ENCODE results near the gene TTYH3. TPM values are rescaled to one million over a fixed set of nuclear protein-coding genes. Genes with fewer than 3 reads are reported as not detected.

Gene TTYH3
- total RNA-seq, 4 donors from 2014 or later, result 16.7 to 23.8 (median 21.4) TPM

DNA sequence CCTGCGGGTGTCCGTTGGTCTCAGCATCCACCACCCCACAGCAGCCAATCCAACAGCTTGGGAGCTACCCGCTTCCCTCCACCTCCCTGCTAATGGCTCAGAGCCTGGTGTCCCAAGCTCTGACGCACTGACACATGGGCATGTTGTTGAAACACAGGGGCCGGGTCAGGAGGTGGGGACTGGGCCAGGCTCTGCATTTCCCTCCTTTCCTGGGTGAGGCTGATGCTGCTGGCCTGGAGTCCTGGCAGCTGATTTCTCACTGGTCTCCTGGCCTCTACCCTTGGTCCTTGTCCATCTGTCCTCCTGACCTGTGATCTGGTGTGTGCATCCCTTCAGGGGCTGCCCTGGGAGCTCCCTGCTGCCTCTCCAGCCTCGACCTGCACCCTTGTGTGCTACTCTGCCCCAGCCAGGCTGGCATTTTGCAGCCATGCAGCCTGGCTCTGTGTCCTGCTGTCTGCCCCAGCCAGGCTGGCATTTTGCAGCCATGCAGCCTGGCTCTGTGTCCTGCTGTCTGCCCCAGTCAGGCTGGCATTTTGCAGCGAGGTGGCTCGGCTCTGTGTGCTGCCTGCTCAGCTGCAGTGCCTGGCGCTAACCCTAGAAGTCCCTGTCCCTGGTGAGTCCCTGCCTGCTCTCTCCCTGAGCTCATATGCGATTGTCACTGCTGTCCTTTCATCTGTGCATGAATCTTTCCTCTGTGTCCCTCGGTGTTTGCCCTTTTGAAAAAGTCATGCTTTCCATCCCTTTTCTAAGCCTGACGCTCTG lies 70.2 kb downstream of the TTYH3 start:
- Histone ChIP-seq H3K36me3 (no peaks in the 10 kb centered on the region), H3K4me3 (replicated peaks in 1 of 3) (no peak overlapping the region), H3K27ac (no peak overlapping the region), H3K4me1 (no peaks in the 10 kb centered on the region), H3K27me3 (no peaks in the 10 kb centered on the region), H3K9me3 (no peaks in the 10 kb centered on the region)
- no peak for TF ChIP-seq CTCF (IDR thresholded peaks at IDR 0.05)
- no peak for TF ChIP-seq POLR2A (IDR thresholded peaks at IDR 0.05)
- DNase-seq, result no peak
- intact Hi-C loops (cut with DNase I), result no loop called here
- WGBS, 2 donors, result 79 to 85% methylated on average over 9 to 12 of the region's 12 CpGs

- H3K9me3 ChIP-seq, result no peaks in the 10 kb centered on the region
- no peak for DNase-seq
- 88 to 92% methylated on average over 5 to 19 of the region's 22 CpGs for WGBS, 2 donors
These were observed 70.8 kb downstream of the TTYH3 start for GRCh38 chr7:2702594-2702957.

GRCh38 chr7:2705371-2706096 lies 73.7 kb downstream of the TTYH3 start:
- Histone ChIP-seq H3K27me3 (no peaks in the 10 kb centered on the region), H3K36me3 (no peaks in the 10 kb centered on the region), H3K27ac (no peak overlapping the region), H3K9me3 (no peaks in the 10 kb centered on the region), H3K4me1 (no peaks in the 10 kb centered on the region), H3K4me3 (replicated peaks in 1 of 3) (no peak overlapping the region)
- TF ChIP-seq POLR2A (IDR thresholded peaks at IDR 0.05) (no peak), CTCF (IDR thresholded peaks at IDR 0.05) (no peak)
- intact Hi-C loops (cut with DNase I), result no loop called here
- no peak for DNase-seq
- 83 to 92% methylated on average over 14 of the region's 14 CpGs for WGBS, 2 donors

More at GRCh38 chr7:2702594-2702957, 70.8 kb downstream of the TTYH3 start:
- no peak overlapping the region for H3K27ac ChIP-seq
- no peaks in the 10 kb centered on the region for H3K27me3 ChIP-seq
- intact Hi-C loops (cut with DNase I), result no loop called here
- no peaks in the 10 kb centered on the region for H3K36me3 ChIP-seq
- H3K4me3 ChIP-seq (replicated peaks in 1 of 3), result no peak overlapping the region
- no peaks in the 10 kb centered on the region for H3K4me1 ChIP-seq
- TF ChIP-seq CTCF (IDR thresholded peaks at IDR 0.05) (no peak), POLR2A (IDR thresholded peaks at IDR 0.05) (no peak)

- Histone ChIP-seq H3K27me3 (no peaks in the 10 kb centered on the region), H3K4me1 (peaks cover 0 to 3% of the 10 kb centered on the region in 2 donors), H3K27ac (no peak overlapping the region), H3K36me3 (no peaks in the 10 kb centered on the region), H3K4me3 (replicated peaks in 1 of 3) (no peak overlapping the region), H3K9me3 (no peaks in the 10 kb centered on the region)
- DNase-seq, result no peak
- no peak for TF ChIP-seq POLR2A (IDR thresholded peaks at IDR 0.05)
- TF ChIP-seq CTCF (IDR thresholded peaks at IDR 0.05), result no peak
- intact Hi-C loops (cut with DNase I), result no loop called here
- 76 to 77% methylated on average over 6 of the region's 6 CpGs for WGBS, 2 donors
These were observed 74.9 kb downstream of the TTYH3 start for GRCh38 chr7:2706685-2707126.

DNA sequence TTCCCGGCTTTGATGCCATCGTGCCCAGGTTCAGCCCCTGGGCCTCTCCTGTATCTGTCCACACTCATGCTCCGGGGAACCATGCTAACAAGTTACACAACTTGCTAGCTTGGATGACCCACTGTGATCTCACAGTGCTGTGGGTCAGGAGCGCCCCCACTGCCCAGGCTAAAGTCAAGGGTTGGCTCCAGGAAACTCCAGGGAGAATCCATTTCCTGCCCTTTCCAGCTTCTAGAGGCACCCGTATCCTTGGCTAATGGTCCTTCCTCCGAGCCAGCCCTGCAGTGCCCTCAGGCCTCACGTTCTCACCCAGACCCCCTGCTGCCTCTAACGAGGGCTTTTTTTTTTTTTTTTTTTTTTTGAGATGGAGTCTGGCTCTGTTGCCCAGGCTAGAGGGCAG lies 75.7 kb downstream of the TTYH3 start:
- peaks cover 0 to 7% of the 10 kb centered on the region in 2 donors for H3K4me1 ChIP-seq
- DNase-seq, result no peak
- H3K27me3 ChIP-seq, result no peaks in the 10 kb centered on the region
- no peak overlapping the region for H3K27ac ChIP-seq
- H3K9me3 ChIP-seq, result no peaks in the 10 kb centered on the region
- 76% methylated on average over 8 of the region's 8 CpGs for WGBS, 2 donors
- no peaks in the 10 kb centered on the region for H3K36me3 ChIP-seq
- no peak overlapping the region for H3K4me3 ChIP-seq (replicated peaks in 1 of 3)
- no peak for TF ChIP-seq POLR2A (IDR thresholded peaks at IDR 0.05)
- no peak for TF ChIP-seq CTCF (IDR thresholded peaks at IDR 0.05)
- intact Hi-C loops (cut with DNase I), result no loop called here

All from thyroid gland (tissue), 4 donors.